A549 (cell line): ENCODE measurements around the gene RACGAP1. TPM values are rescaled to one million over a fixed set of nuclear protein-coding genes. Genes with fewer than 3 reads are reported as not detected.

Source experiments
- ATAC-seq, 2 experiments: fragments of 200-7000 bp in 1 of 2; fragments of >200 bp in 1 of 2; cut with Nextera tagmentation in 1 of 2; cut with Tn5 transposase in 1 of 2; 3 replicates each; pipeline versions ENCODE4 v1.8.0 to v1.9.1; 2018 to 2020; ENCODE audit warnings: mild to moderate bottlenecking in 1 of 2, moderate library complexity in 1 of 2
- CTCF ChIA-PET: fragments of 300-600 bp; sonication (Branson Sonifier 250); formaldehyde crosslinking; extraction: SDS; loops from one replicate; lab custom pipeline; 2021; ENCODE audit warnings: antibody characterized with exemption, inconsistent platforms; lab: Yijun Ruan, JAX
- POLR2A ChIA-PET: fragments of 350-600 bp; formaldehyde crosslinking; extraction: SDS; loops from one replicate; lab custom pipeline; 2021; ENCODE audit warnings: antibody characterized with exemption, inconsistent platforms; lab: Yijun Ruan, JAX
- DNase-seq, 2 experiments: peaks; one replicate each; pipeline versions ENCODE4 v3.0.0 to v3.0.0-alpha.2; 2011 to 2016; ENCODE audit warnings: low read depth in 1 of 2, low spot score in 1 of 2
- FAIRE-seq: peaks from 2 replicates; lab custom pipeline; 2011; peaks lifted over from hg19 to GRCh38; lab: Jason Lieb, UNC
- H3K27ac ChIP-seq, 2 experiments: fragments of >200 bp; sonication (Bioruptor Twin); formaldehyde crosslinking; 3 replicates each; pipeline ENCODE4 v1.5.1; 2016 to 2017
- H3K4me1 ChIP-seq: fragments of >200 bp; sonication (Bioruptor Twin); formaldehyde crosslinking; 3 replicates; pipeline ENCODE4 v1.6.1; 2016
- H3K4me2 ChIP-seq: fragments of >200 bp; sonication (Bioruptor Twin); formaldehyde crosslinking; 3 replicates; pipeline ENCODE4 v1.6.1; 2016
- H3K4me3 ChIP-seq: fragments of >200 bp; sonication (Bioruptor Twin); formaldehyde crosslinking; 3 replicates; pipeline ENCODE4 v1.5.1; 2016
- H3K9me3 ChIP-seq: fragments of >200 bp; sonication (Bioruptor Twin); formaldehyde crosslinking; 3 replicates; pipeline ENCODE4 v1.6.1; 2016
- BHLHE40 ChIP-seq: IDR thresholded peaks from 2 replicates; pipeline ENCODE4 v1.6.1; 2012; ENCODE audit warnings: low read depth, low read length, inconsistent platforms
- CBX8 ChIP-seq: fragments of 200-600 bp; sonication (generic); IDR thresholded peaks from 2 replicates; pipeline ENCODE4 v1.6.1; 2016
- CHD2 ChIP-seq: fragments of 150-350 bp; IDR thresholded peaks from 2 replicates; pipeline ENCODE4 v1.6.1; 2014; ENCODE audit warnings: low read length; ENCODE audit not compliant: partially characterized antibody
- E2F6 ChIP-seq: IDR thresholded peaks from 2 replicates; pipeline ENCODE4 v1.6.1; 2012; ENCODE audit warnings: low read depth, borderline replicate concordance
- ELK1 ChIP-seq: fragments of 150-350 bp; IDR thresholded peaks from 2 replicates; pipeline ENCODE4 v1.6.1; 2014; ENCODE audit warnings: low read depth, mild to moderate bottlenecking, low read length
- GATA3 ChIP-seq: IDR thresholded peaks from 2 replicates; pipeline ENCODE4 v1.6.1; 2012; ENCODE audit warnings: borderline replicate concordance
- HDAC2 ChIP-seq: fragments of 200-600 bp; sonication (generic); IDR thresholded peaks from 2 replicates; pipeline ENCODE4 v1.6.1; 2016
- HES2 ChIP-seq: fragments of >200 bp; sonication (Bioruptor Twin); formaldehyde crosslinking; IDR thresholded peaks from 2 replicates; pipeline ENCODE4 v1.6.1; 2016
- HOXB5 ChIP-seq: fragments of 250-450 bp; sonication (Bioruptor Pico); IDR thresholded peaks from 2 replicates; pipeline ENCODE4 v1.5.0; 2020; ENCODE audit warnings: mild to moderate bottlenecking, moderate library complexity
- PBX3 ChIP-seq: IDR thresholded peaks from 2 replicates; pipeline ENCODE4 v1.6.1; 2012
- POLR2A ChIP-seq: IDR thresholded peaks from 2 replicates; pipeline ENCODE4 v1.6.1; 2012; ENCODE audit warnings: mild to moderate bottlenecking, low read length
- POLR2AphosphoS2 ChIP-seq: conservative IDR thresholded peaks from 2 replicates; pipeline ENCODE4 v1.6.1; 2012; ENCODE audit warnings: low read length, improper control_type of control experiment, inconsistent platforms
- SMC3 ChIP-seq: fragments of >200 bp; sonication (Bioruptor Twin); formaldehyde crosslinking; IDR thresholded peaks from 3 replicates; pipeline ENCODE4 v1.6.1; 2018; ENCODE audit warnings: inconsistent platforms
- TFCP2L1 ChIP-seq: fragments of 250-450 bp; sonication (Bioruptor Pico); IDR thresholded peaks from 2 replicates; pipeline ENCODE4 v1.5.0; 2021; ENCODE audit warnings: mild to moderate bottlenecking
- ZSCAN20 ChIP-seq: fragments of 250-450 bp; sonication (Bioruptor Pico); IDR thresholded peaks from 2 replicates; pipeline ENCODE4 v1.8.0; 2022; ENCODE audit warnings: mild to moderate bottlenecking, moderate library complexity
- WGBS: methylation state at CpG from one replicate; pipeline ENCODE4 v1.1.6; 2017; ENCODE audit errors: missing lambda C conversion rate; 5-methylcytosine and 5-hydroxymethylcytosine counted together
- polyA plus RNA-seq, 4 experiments: library from polyadenylated mRNA; depleted of rRNA in 3 of 4; stranded (reverse); fragments of >200 nt; fragmentation: RNase III in 1 of 4; extraction: RNeasy Plus Mini Kit Qiagen cat#74134 plus additional on column Dnase treatment in 1 of 4; gene quantifications; 2 replicates in 3 of 4; 3 replicates in 1 of 4; pipeline ENCODE4 v1.2.3, GENCODE V29; 2011 to 2017

The RACGAP1 gene
- polyA plus RNA-seq, 2 of the 4 experiments (the other 2 are of a cell fraction) = 103 to 107 TPM

GRCh38 chr12:49942512-49942893 lies 82.8 kb downstream of the RACGAP1 start:
- DNase-seq (no peak), ATAC-seq (no peak), FAIRE-seq (no peak)
- POLR2A ChIA-PET = no interaction called here
- no peak overlapping the region for H3K4me2 ChIP-seq
- TF ChIP-seq POLR2AphosphoS2 (no peak), ZSCAN20 (CRISPR knock-in tag) (no peak), CBX8 (no peak), POLR2A (no peak), HES2 (no peak), ELK1 (no peak), TFCP2L1 (no peak), SMC3 (no peak), PBX3 (no peak), E2F6 (no peak)
- CTCF ChIA-PET = interaction anchor here (0.6 to 5.4 kb wide), 10 partner anchors 10 to 180 kb away, joined by 3 to 33 read pairs (median 5); no protein-coding TSS in a partner anchor
- whole genome bisulfite sequencing = 81% methylated on average over 3 of the region's 3 CpGs
- no peak overlapping the region for H3K4me3 ChIP-seq
- no peaks in the 10 kb centered on the region for H3K9me3 ChIP-seq
- H3K4me1 ChIP-seq = 0 out of 3 replicates have a peak, but pooled peaks cover 7% of the 10 kb centered on the region
- H3K27ac ChIP-seq = no peak overlapping the region

GRCh38 chr12:49941556-49942511 lies 83.5 kb downstream of the RACGAP1 start:
- WGBS = 75% methylated on average over 13 of the region's 13 CpGs
- Histone ChIP-seq H3K4me2 (no peak overlapping the region), H3K27ac (no peak overlapping the region), H3K4me3 (no peak overlapping the region), H3K4me1 (0 out of 3 replicates have a peak, but pooled peaks cover 7% of the 10 kb centered on the region), H3K9me3 (no peaks in the 10 kb centered on the region)
- POLR2A ChIA-PET = no interaction called here
- ATAC-seq (no peak), DNase-seq (no peak), FAIRE-seq (no peak)
- CTCF ChIA-PET = interaction anchor here (0.6 to 5.4 kb wide), 10 partner anchors 9 to 180 kb away, joined by 3 to 33 read pairs (median 4); no protein-coding TSS in a partner anchor
- TF ChIP-seq HDAC2 (no peak), BHLHE40 (no peak), GATA3 (no peak), HOXB5 (CRISPR knock-in tag) (no peak)

GRCh38 chr12:49939707-49940106 lies 85.6 kb downstream of the RACGAP1 start:
- no peak for TF ChIP-seq TFCP2L1
- no peak for FAIRE-seq

GRCh38 chr12:49939307-49939706 lies 86.0 kb downstream of the RACGAP1 start:
- no peak for ATAC-seq
- POLR2A ChIA-PET = no interaction called here

More at GRCh38 chr12:49939707-49940106, 85.6 kb downstream of the RACGAP1 start:
- ChIA-PET CTCF (interaction anchor here (0.8 to 5.4 kb wide), 5 partner anchors 19 to 116 kb away, joined by 3 to 33 read pairs (median 5); no protein-coding TSS in a partner anchor), POLR2A (no interaction called here)
- H3K27ac ChIP-seq = no peak overlapping the region
- no peak overlapping the region for H3K4me3 ChIP-seq
- no peak for DNase-seq
- ATAC-seq = no peak
- H3K4me1 ChIP-seq = no peaks in the 10 kb centered on the region
- H3K4me2 ChIP-seq = no peak overlapping the region
- no peaks in the 10 kb centered on the region for H3K9me3 ChIP-seq
- WGBS = 100% methylated on average over 1 of the region's 1 CpG

More at GRCh38 chr12:49939307-49939706, 86.0 kb downstream of the RACGAP1 start:
- TF ChIP-seq CHD2 = no peak
- FAIRE-seq (no peak), DNase-seq (no peak)
- Histone ChIP-seq H3K4me1 (no peaks in the 10 kb centered on the region), H3K4me3 (no peak overlapping the region), H3K4me2 (no peak overlapping the region), H3K27ac (no peak overlapping the region), H3K9me3 (no peaks in the 10 kb centered on the region)
- CTCF ChIA-PET = interaction anchor here (1.0 to 5.4 kb wide), 4 partner anchors 20 to 72 kb away, joined by 3 to 33 read pairs (median 6); no protein-coding TSS in a partner anchor

Other genes with a start within 250 kb of the RACGAP1 start
- 3.0 and 3.5 TPM in 2 replicates for gene NCKAP5L, start 197.1 kb downstream of the RACGAP1 start, polyA plus RNA-seq (2011; rRNA removed)
- 6.9 to 9.3 TPM (median 8.5 TPM) in 3 replicates for gene NCKAP5L, start 197.1 kb downstream of the RACGAP1 start, polyA plus RNA-seq (2017; fragmentation: RNase III; extraction: RNeasy Plus Mini Kit Qiagen cat#74134 plus additional on column Dnase treatment)
- gene BCDIN3D, start 182.4 kb downstream of the RACGAP1 start, polyA plus RNA-seq (2011; rRNA removed) = 5.8 and 6.9 TPM in 2 replicates
- 3.8 to 4.8 TPM (median 4.2 TPM) in 3 replicates for gene BCDIN3D, start 182.4 kb downstream of the RACGAP1 start, polyA plus RNA-seq (2017; fragmentation: RNase III; extraction: RNeasy Plus Mini Kit Qiagen cat#74134 plus additional on column Dnase treatment)
- gene FAIM2, start 121.6 kb downstream of the RACGAP1 start, polyA plus RNA-seq (2011; rRNA removed) = 0.11 and 0.23 TPM in 2 replicates
- not detected in 3 replicates for gene FAIM2, start 121.6 kb downstream of the RACGAP1 start, polyA plus RNA-seq (2017; fragmentation: RNase III; extraction: RNeasy Plus Mini Kit Qiagen cat#74134 plus additional on column Dnase treatment)
- gene AQP2, start 74.8 kb downstream of the RACGAP1 start, polyA plus RNA-seq (2011; rRNA removed) = not detected in 2 replicates
- gene AQP2, start 74.8 kb downstream of the RACGAP1 start, polyA plus RNA-seq (2017; fragmentation: RNase III; extraction: RNeasy Plus Mini Kit Qiagen cat#74134 plus additional on column Dnase treatment) = not detected in 3 replicates
- gene AQP5, start 63.6 kb downstream of the RACGAP1 start, polyA plus RNA-seq (2011; rRNA removed) = not detected in 2 replicates
- not detected in 3 replicates for gene AQP5, start 63.6 kb downstream of the RACGAP1 start, polyA plus RNA-seq (2017; fragmentation: RNase III; extraction: RNeasy Plus Mini Kit Qiagen cat#74134 plus additional on column Dnase treatment)
- gene AQP6, start 52.5 kb downstream of the RACGAP1 start, polyA plus RNA-seq (2011; rRNA removed) = 0.05 TPM in 1 of 2 replicates, not detected in the other
- gene AQP6, start 52.5 kb downstream of the RACGAP1 start, polyA plus RNA-seq (2017; fragmentation: RNase III; extraction: RNeasy Plus Mini Kit Qiagen cat#74134 plus additional on column Dnase treatment) = 0.04 to 0.21 TPM in 2 of 3 replicates, not detected in the other
- gene ASIC1, start 32.1 kb upstream of the RACGAP1 start, polyA plus RNA-seq (2011; rRNA removed) = 6.0 and 7.8 TPM in 2 replicates
- 6.2 to 8.5 TPM (median 6.7 TPM) in 3 replicates for gene ASIC1, start 32.1 kb upstream of the RACGAP1 start, polyA plus RNA-seq (2017; fragmentation: RNase III; extraction: RNeasy Plus Mini Kit Qiagen cat#74134 plus additional on column Dnase treatment)
- 80.7 and 113 TPM in 2 replicates for gene SMARCD1, start 59.8 kb upstream of the RACGAP1 start, polyA plus RNA-seq (2011; rRNA removed)
- 56.1 to 62.5 TPM (median 62.1 TPM) in 3 replicates for gene SMARCD1, start 59.8 kb upstream of the RACGAP1 start, polyA plus RNA-seq (2017; fragmentation: RNase III; extraction: RNeasy Plus Mini Kit Qiagen cat#74134 plus additional on column Dnase treatment)
- gene GPD1, start 78.5 kb upstream of the RACGAP1 start, polyA plus RNA-seq (2011; rRNA removed) = 0.44 and 0.52 TPM in 2 replicates
- gene GPD1, start 78.5 kb upstream of the RACGAP1 start, polyA plus RNA-seq (2017; fragmentation: RNase III; extraction: RNeasy Plus Mini Kit Qiagen cat#74134 plus additional on column Dnase treatment) = 0.07 to 0.13 TPM (median 0.10 TPM) in 3 replicates
- gene COX14, start 86.7 kb upstream of the RACGAP1 start, polyA plus RNA-seq (2011; rRNA removed) = 134 and 147 TPM in 2 replicates
- 87.9 to 112 TPM (median 93.3 TPM) in 3 replicates for gene COX14, start 86.7 kb upstream of the RACGAP1 start, polyA plus RNA-seq (2017; fragmentation: RNase III; extraction: RNeasy Plus Mini Kit Qiagen cat#74134 plus additional on column Dnase treatment)
- 56.3 and 56.6 TPM in 2 replicates for gene CERS5, start 141.9 kb upstream of the RACGAP1 start, polyA plus RNA-seq (2011; rRNA removed)
- 16.7 to 18.0 TPM (median 17.1 TPM) in 3 replicates for gene CERS5, start 141.9 kb upstream of the RACGAP1 start, polyA plus RNA-seq (2017; fragmentation: RNase III; extraction: RNeasy Plus Mini Kit Qiagen cat#74134 plus additional on column Dnase treatment)